NCI-H1930 (cell line): ENCODE results near the gene FFAR3.
A peak's percentile ranks its signal among the peaks of the same experiment; 100 is the strongest.

Experiments
- DNase-seq, 2 experiments: peaks; one replicate each; lab custom pipeline; 2025; lab: John Stamatoyannopoulos, UW

Gene FFAR3

GRCh38 chr19:35357867-35358573, at the start of gene FFAR3:
TSS of gene FFAR3 (plus strand) at chr19:35358460. CDS start at chr19:35358891, 431 bp downstream.
- no peak for DNase-seq

- DNase-seq, result no peak
These were observed 49.4 kb upstream of the FFAR3 start for GRCh38 chr19:35308910-35309309.

- no peak for DNase-seq
These were observed 48.6 kb upstream of the FFAR3 start for GRCh38 chr19:35309481-35310279.

GRCh38 chr19:35310331-35310730, 47.9 kb upstream of the FFAR3 start:
- DNase-seq, result no peak

- no peak for DNase-seq
These were observed 47.3 kb upstream of the FFAR3 start for GRCh38 chr19:35310811-35311465.

GRCh38 chr19:35311901-35312665, 46.2 kb upstream of the FFAR3 start:
- no peak for DNase-seq

- no peak for DNase-seq
These were observed 44.7 kb upstream of the FFAR3 start for GRCh38 chr19:35313587-35313986.

- DNase-seq, result no peak
These were observed 44.2 kb upstream of the FFAR3 start for GRCh38 chr19:35314031-35314430.

- DNase-seq, result no peak
These were observed 43.3 kb upstream of the FFAR3 start for GRCh38 chr19:35314858-35315470.

- no peak for DNase-seq
These were observed 42.4 kb upstream of the FFAR3 start for GRCh38 chr19:35315883-35316282.

GRCh38 chr19:35316560-35316959, 41.7 kb upstream of the FFAR3 start:
- DNase-seq, result no peak

GRCh38 chr19:35317464-35318043, 40.7 kb upstream of the FFAR3 start:
- no peak for DNase-seq

- no peak for DNase-seq
These were observed 39.4 kb upstream of the FFAR3 start for GRCh38 chr19:35318679-35319448.

GRCh38 chr19:35320065-35320713, 38.1 kb upstream of the FFAR3 start:
- DNase-seq, result no peak

GRCh38 chr19:35321291-35321690, 37.0 kb upstream of the FFAR3 start:
- no peak for DNase-seq

- no peak for DNase-seq
These were observed 36.2 kb upstream of the FFAR3 start for GRCh38 chr19:35322014-35322413.

- DNase-seq, result peak in 1 of 2 experiments; percentile 29
These were observed 30.6 kb upstream of the FFAR3 start for GRCh38 chr19:35327642-35328041.

GRCh38 chr19:35328851-35329285, 29.4 kb upstream of the FFAR3 start, which contains the start of gene CD22:
TSS of gene CD22 (plus strand) at chr19:35329187. CDS start at chr19:35332041, 2,854 bp downstream.
- DNase-seq, result no peak

- DNase-seq, result no peak
These were observed 28.9 kb upstream of the FFAR3 start for GRCh38 chr19:35329323-35329722.

- DNase-seq, result no peak
These were observed 27.8 kb upstream of the FFAR3 start for GRCh38 chr19:35330475-35330874.
